Activated T-helper 2 cell treated with anti-CD3 and anti-CD28 coated beads, Interferon-gamma antibody, Interleukin-2, Interleukin-4, amounts not matched to agents 10 μg/mL and 5 μg/mL and 100 μg/mL, durations not matched to agents 14 hours and 24 hours and 36 hours (primary cell): ENCODE results near the gene FOS. TPM values are rescaled to one million over a fixed set of nuclear protein-coding genes. Genes with fewer than 3 reads are reported as not detected.

Source experiments
- DNase-seq: peaks from one replicate; pipeline ENCODE4 v3.0.0; 2021; ENCODE audit warnings: low spot score
- H3K27ac Mint-ChIP-seq: one replicate; pipeline ENCODE4 v1.8.0; 2021; ENCODE audit warnings: mixed read lengths
- H3K27me3 Mint-ChIP-seq: one replicate; pipeline ENCODE4 v1.8.0; 2021; ENCODE audit warnings: low read depth, mixed read lengths
- H3K36me3 Mint-ChIP-seq: one replicate; pipeline ENCODE4 v1.8.0; 2021; ENCODE audit warnings: low read depth, mixed read lengths
- H3K4me1 Mint-ChIP-seq: one replicate; pipeline ENCODE4 v1.8.0; 2021; ENCODE audit warnings: low read depth, mixed read lengths
- H3K4me3 Mint-ChIP-seq: one replicate; pipeline ENCODE4 v1.8.0; 2021; ENCODE audit warnings: low read depth, mild to moderate bottlenecking, moderate library complexity, mixed read lengths
- H3K9me3 Mint-ChIP-seq: one replicate; pipeline ENCODE4 v1.8.0; 2021; ENCODE audit warnings: mixed read lengths
- intact Hi-C: fragments of 100-400 bp; cut with micrococcal nuclease; formaldehyde crosslinking; loops from one replicate; pipeline ENCODE4 v1.15.1; 2023
- total RNA-seq: library from RNA; stranded (reverse); gene quantifications from 2 replicates; pipeline ENCODE4 v1.2.3, GENCODE V29; 2022

FOS gene
- total RNA-seq, 1 donor from 2014 or later: 24.7 TPM

DNA sequence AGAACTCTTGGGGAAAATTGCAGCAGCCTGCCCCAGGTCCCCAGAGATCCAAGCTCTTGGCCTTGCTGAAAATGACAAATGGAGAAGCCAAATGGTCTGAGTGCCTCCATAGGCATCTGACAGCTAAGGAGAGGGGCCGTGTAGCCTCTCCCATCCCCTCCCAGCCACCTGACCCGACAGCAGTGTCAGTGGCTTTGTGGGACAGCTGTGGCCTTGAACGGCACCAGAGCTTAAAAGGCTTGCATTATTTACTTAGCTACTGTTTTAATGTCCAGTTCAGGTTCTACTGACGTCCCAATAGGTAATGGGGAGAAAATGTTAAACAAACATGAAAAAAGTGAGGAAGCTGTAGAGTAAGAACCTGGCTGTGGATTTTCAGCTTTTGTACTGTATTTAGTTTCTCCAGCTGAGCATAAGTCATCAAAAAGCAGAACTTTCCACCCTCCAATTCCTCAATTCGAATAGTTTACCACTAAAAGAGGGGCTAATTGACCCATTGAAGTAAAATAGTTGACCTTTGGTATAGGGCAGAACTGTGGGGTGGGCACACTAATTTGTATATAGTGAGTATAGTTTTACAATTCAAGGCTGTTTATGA, 50.0 kb downstream of the FOS start:
- H3K4me3 Mint-ChIP-seq: no peak overlapping the region
- no peak for DNase-seq
- H3K27ac Mint-ChIP-seq: no peak overlapping the region
- peaks cover 19% of the 10 kb centered on the region for H3K27me3 Mint-ChIP-seq
- H3K36me3 Mint-ChIP-seq: no peaks in the 10 kb centered on the region
- intact Hi-C loops: no loop called here
- peaks cover 8% of the 10 kb centered on the region for H3K4me1 Mint-ChIP-seq
- no peaks in the 10 kb centered on the region for H3K9me3 Mint-ChIP-seq

DNA sequence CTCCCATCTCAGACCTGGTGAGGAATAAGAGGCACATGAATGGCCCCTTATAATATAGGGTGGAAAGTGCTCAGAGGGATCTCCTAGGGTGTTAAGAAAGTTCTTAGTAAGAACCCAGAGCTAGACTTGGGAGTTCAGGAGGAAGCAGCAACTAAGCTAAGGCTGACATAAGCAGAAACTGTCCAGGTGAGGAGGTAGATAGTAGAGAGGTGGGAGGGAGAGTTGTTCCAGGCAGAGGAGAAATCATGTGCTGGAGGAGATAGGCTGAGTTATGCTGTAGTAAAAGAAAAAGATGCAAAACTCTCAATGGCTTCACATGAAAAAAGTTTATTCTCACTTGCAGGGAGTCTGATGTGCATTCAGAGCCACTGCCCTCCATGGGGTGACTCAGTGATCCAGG, 50.7 kb downstream of the FOS start:
- intact Hi-C loops: no loop called here
- no peak for DNase-seq
- Mint-ChIP-seq H3K9me3 (no peaks in the 10 kb centered on the region), H3K4me1 (peaks cover 11% of the 10 kb centered on the region), H3K4me3 (no peak overlapping the region), H3K36me3 (no peaks in the 10 kb centered on the region), H3K27me3 (peaks cover 19% of the 10 kb centered on the region), H3K27ac (no peak overlapping the region)

DNA sequence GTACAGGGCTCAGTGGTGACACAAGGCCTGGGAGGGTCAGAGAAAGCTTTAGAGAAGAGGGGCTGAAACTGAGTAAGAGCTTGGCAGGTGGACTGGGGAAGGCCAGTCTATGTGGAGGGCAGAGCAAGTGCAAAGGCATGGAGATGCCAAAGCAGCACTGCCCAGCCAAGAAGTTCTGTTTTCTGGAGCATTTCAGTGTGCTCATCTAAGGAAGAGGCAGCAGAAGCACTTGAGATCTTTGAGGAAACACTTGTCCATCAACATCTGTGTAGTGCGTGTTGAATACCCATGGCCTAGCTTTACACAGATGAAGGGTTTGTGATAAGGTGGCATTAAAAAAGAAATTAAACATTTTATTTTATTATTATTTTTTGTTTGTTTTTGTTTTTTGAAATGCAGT, 52.8 kb downstream of the FOS start:
- intact Hi-C loops: no loop called here
- Mint-ChIP-seq H3K4me1 (peaks cover 22% of the 10 kb centered on the region), H3K36me3 (no peaks in the 10 kb centered on the region), H3K4me3 (no peak overlapping the region), H3K27ac (no peak overlapping the region), H3K9me3 (no peaks in the 10 kb centered on the region), H3K27me3 (peaks cover 17% of the 10 kb centered on the region)
- DNase-seq: no peak

Other genes with a start within 250 kb of the FOS start
- gene MLH3, start 227.4 kb upstream of the FOS start, total RNA-seq: 28.2 and 28.3 TPM in 2 replicates
- gene ACYP1, start 214.8 kb upstream of the FOS start, total RNA-seq: 42.8 and 43.5 TPM in 2 replicates
- gene ZC2HC1C, start 209.2 kb upstream of the FOS start, total RNA-seq: 0.94 and 1.5 TPM in 2 replicates
- gene NEK9, start 151.8 kb upstream of the FOS start, total RNA-seq: 58.1 and 69.8 TPM in 2 replicates
- 231 and 248 TPM in 2 replicates for gene TMED10, start 102.2 kb upstream of the FOS start, total RNA-seq
- gene JDP2, start 149.2 kb downstream of the FOS start, total RNA-seq: 1.1 and 1.4 TPM in 2 replicates
- gene BATF, start 243.6 kb downstream of the FOS start, total RNA-seq: 152 and 154 TPM in 2 replicates